Measurements from ENCODE around the gene CISD1.
A peak's percentile ranks its signal among the peaks of the same experiment; 100 is the strongest.

CISD1 gene

GRCh38 chr10:58316874-58317273 lies 47.9 kb downstream of the CISD1 start:
- DNase-seq, result no peak

- DNase-seq, result no peak
These were observed 49.4 kb downstream of the CISD1 start for GRCh38 chr10:58318346-58318745.

- DNase-seq, result peak; percentile 1
These were observed 50.6 kb downstream of the CISD1 start for GRCh38 chr10:58319599-58319998.

GRCh38 chr10:58320351-58321049 lies 51.5 kb downstream of the CISD1 start:
- no peak for DNase-seq

- peak; percentile 98 for DNase-seq
These were observed 53.3 kb downstream of the CISD1 start for GRCh38 chr10:58322072-58322834.

- no peak for DNase-seq
These were observed 53.9 kb downstream of the CISD1 start for GRCh38 chr10:58322835-58323209.

GRCh38 chr10:58326967-58327381 lies 58.0 kb downstream of the CISD1 start:
- no peak for DNase-seq

- no peak for DNase-seq
These were observed 59.3 kb downstream of the CISD1 start for GRCh38 chr10:58328233-58328632.

- DNase-seq, result no peak
These were observed 61.5 kb downstream of the CISD1 start for GRCh38 chr10:58330431-58330830.

GRCh38 chr10:58331646-58332045 lies 62.7 kb downstream of the CISD1 start:
- peak; percentile 30 for DNase-seq

GRCh38 chr10:58334817-58335305 lies 65.9 kb downstream of the CISD1 start, which contains the start of gene UBE2D1:
TSS of gene UBE2D1 (plus strand) at chr10:58335006. CDS start at chr10:58335202, 196 bp downstream.
- peak; percentile 62 for DNase-seq

- no peak for DNase-seq
These were observed 66.5 kb downstream of the CISD1 start for GRCh38 chr10:58335306-58336005.

- DNase-seq, result no peak
These were observed 67.3 kb downstream of the CISD1 start for GRCh38 chr10:58336242-58336641.

Data from MV-4-11 (cell line).